ENCODE results near the gene DLGAP1. TPM values are rescaled to one million over a fixed set of nuclear protein-coding genes. Genes with fewer than 3 reads are reported as not detected.

DLGAP1 gene
- total and polyA plus RNA-seq, 10 donors, result 0.11 to 6.0 (median 2.1) TPM

GRCh38 chr18:3692113-3692621 is 762.9 kb downstream of the DLGAP1 start:
- TF ChIP-seq CTCF (IDR thresholded peaks at IDR 0.05 in 8 of 11, conservative IDR thresholded peaks at IDR 0.05 in 3 of 11) (no peak), POLR2A (IDR thresholded peaks at IDR 0.05) (no peak), POLR2AphosphoS5 (IDR thresholded peaks at IDR 0.05) (no peak)
- H3K4me3 ChIP-seq, result no peak overlapping the region
- no peaks in the 10 kb centered on the region for H3K36me3 ChIP-seq
- no peak for DNase-seq
- no peak overlapping the region for H3K27ac ChIP-seq
- WGBS, 5 donors, result 62 to 85% (median 82%) methylated on average over 2 of the region's 2 CpGs
- H3K27me3 ChIP-seq (replicated peaks in 1 of 7), result no peaks in the 10 kb centered on the region
- intact Hi-C loops (cut with DNase I; ENCODE audit: low total_unique reads), result no loop called here
- H3K9me3 ChIP-seq, result peaks cover 0 to under 1% (median 0%) of the 10 kb centered on the region in 8 donors
- H3K4me1 ChIP-seq, result no peaks in the 10 kb centered on the region

GRCh38 chr18:3691705-3692104 is 763.4 kb downstream of the DLGAP1 start:
- no peaks in the 10 kb centered on the region for H3K27me3 ChIP-seq (replicated peaks in 1 of 7)
- H3K27ac ChIP-seq, result no peak overlapping the region
- no peak for DNase-seq
- TF ChIP-seq POLR2A (IDR thresholded peaks at IDR 0.05) (no peak), CTCF (IDR thresholded peaks at IDR 0.05 in 8 of 11, conservative IDR thresholded peaks at IDR 0.05 in 3 of 11) (no peak), POLR2AphosphoS5 (IDR thresholded peaks at IDR 0.05) (no peak)
- H3K36me3 ChIP-seq, result no peaks in the 10 kb centered on the region
- intact Hi-C loops (cut with DNase I; ENCODE audit: low total_unique reads), result no loop called here
- H3K9me3 ChIP-seq, result peaks cover 0 to 5% (median 0%) of the 10 kb centered on the region in 8 donors
- H3K4me1 ChIP-seq, result no peaks in the 10 kb centered on the region
- 80 to 92% (median 89%) methylated on average over 3 of the region's 3 CpGs for WGBS, 5 donors
- no peak overlapping the region for H3K4me3 ChIP-seq

GRCh38 chr18:3690764-3691066 is 764.4 kb downstream of the DLGAP1 start:
- no peaks in the 10 kb centered on the region for H3K4me1 ChIP-seq
- peaks cover 0 to 8% (median 0%) of the 10 kb centered on the region in 8 donors for H3K9me3 ChIP-seq
- no peaks in the 10 kb centered on the region for H3K36me3 ChIP-seq
- H3K4me3 ChIP-seq, result no peak overlapping the region
- no peak overlapping the region for H3K27ac ChIP-seq
- TF ChIP-seq CTCF (IDR thresholded peaks at IDR 0.05 in 8 of 11, conservative IDR thresholded peaks at IDR 0.05 in 3 of 11) (no peak), POLR2AphosphoS5 (IDR thresholded peaks at IDR 0.05) (no peak), POLR2A (IDR thresholded peaks at IDR 0.05) (no peak)
- H3K27me3 ChIP-seq (replicated peaks in 1 of 7), result no peaks in the 10 kb centered on the region
- intact Hi-C loops (cut with DNase I; ENCODE audit: low total_unique reads), result no loop called here
- WGBS, 5 donors, result 84 to 97% (median 89%) methylated on average over 1 of the region's 1 CpG
- DNase-seq, result no peak

GRCh38 chr18:3689986-3690763 is 764.9 kb downstream of the DLGAP1 start:
- Histone ChIP-seq H3K4me1 (no peaks in the 10 kb centered on the region), H3K27ac (no peak overlapping the region), H3K4me3 (no peak overlapping the region), H3K9me3 (peaks cover 0 to 8% (median 0%) of the 10 kb centered on the region in 8 donors), H3K36me3 (no peaks in the 10 kb centered on the region), H3K27me3 (replicated peaks in 1 of 7) (no peaks in the 10 kb centered on the region)
- 71 to 82% (median 71%) methylated on average over 9 of the region's 9 CpGs for WGBS, 5 donors
- DNase-seq, result no peak
- TF ChIP-seq POLR2AphosphoS5 (IDR thresholded peaks at IDR 0.05) (no peak), CTCF (IDR thresholded peaks at IDR 0.05 in 8 of 11, conservative IDR thresholded peaks at IDR 0.05 in 3 of 11) (no peak), POLR2A (IDR thresholded peaks at IDR 0.05) (no peak)
- intact Hi-C loops (cut with DNase I; ENCODE audit: low total_unique reads), result no loop called here

Measured in spleen (tissue), 11 donors.